ENCODE results near the gene NFAT5. TPM values are rescaled to one million over a fixed set of nuclear protein-coding genes. Genes with fewer than 3 reads are reported as not detected.

The NFAT5 gene
- total RNA-seq, 1 experiment from 2014 or later, result 21.0 TPM

- no peak overlapping the region for H4K8ac ChIP-seq (replicated peaks; ENCODE audit: insufficient read length, low read depth, low read length)
- H3K27ac Mint-ChIP-seq, result no peak overlapping the region
- H3K9me3 ChIP-seq (ENCODE audit: control insufficient read depth, low read depth, low read length), result no peaks in the 10 kb centered on the region
- H2BK120ac ChIP-seq (ENCODE audit: low read depth, low read length, poor library complexity, severe bottlenecking), result no peak overlapping the region
- no peak overlapping the region for H4K5ac ChIP-seq (ENCODE audit: insufficient read length, low read depth, low read length)
- DNase-seq, result no peak
- no peaks in the 10 kb centered on the region for H3K79me2 ChIP-seq (ENCODE audit: insufficient read depth, low read length)
- H3K4me1 ChIP-seq (ENCODE audit: insufficient read depth, low read length), result no peaks in the 10 kb centered on the region
- no peak overlapping the region for H2BK15ac ChIP-seq (ENCODE audit: low read depth, low read length)
- H3K23me2 ChIP-seq (ENCODE audit: insufficient read length, low read depth, low read length, poor library complexity, severe bottlenecking), result no peaks in the 10 kb centered on the region
- no peaks in the 10 kb centered on the region for H3K27me3 ChIP-seq (ENCODE audit: insufficient read depth, low read length)
- peaks cover 4 to 5% of the 10 kb centered on the region in 2 experiments; a peak in 3 of 4 replicates for H3K4me1 Mint-ChIP-seq
- H3K4me3 Mint-ChIP-seq, result no peak overlapping the region
- H2AFZ ChIP-seq (ENCODE audit: low read length), result no peak overlapping the region
- H4K20me1 ChIP-seq (ENCODE audit: control insufficient read depth, insufficient read depth, insufficient read length), result no peaks in the 10 kb centered on the region
- no peaks in the 10 kb centered on the region for H3K79me1 ChIP-seq (ENCODE audit: insufficient read depth, low read depth, low read length, poor library complexity, severe bottlenecking)
- H2BK20ac ChIP-seq (ENCODE audit: low read depth, low read length, poor library complexity, severe bottlenecking), result no peak overlapping the region
- WGBS (ENCODE audit: extremely low coverage, insufficient read length, low lambda C conversion rate), result no CpG with 5 or more reads among the region's 2 CpGs
- H3T11ph ChIP-seq (ENCODE audit: low read length), result no peak overlapping the region
- H2BK5ac ChIP-seq (ENCODE audit: insufficient read length, low read length), result no peak overlapping the region
- no peak overlapping the region for H3K4me2 ChIP-seq (ENCODE audit: insufficient read depth, insufficient read length, low read length)
- H3K27ac ChIP-seq (ENCODE audit: insufficient read length, low read depth, low read length), result no peak overlapping the region
- H3K23ac ChIP-seq (ENCODE audit: insufficient read length, low read depth, low read length), result no peak overlapping the region
- peaks cover 0 to 4% of the 10 kb centered on the region in 2 experiments; a peak in 3 of 5 replicates for H3K9me3 Mint-ChIP-seq
- no peak overlapping the region for H3K14ac ChIP-seq (ENCODE audit: insufficient read depth, low read length)
- no peak overlapping the region for H4K91ac ChIP-seq (ENCODE audit: insufficient read length, low read depth, low read length)
- H3K27me3 Mint-ChIP-seq (ENCODE audit: low read depth), result no peaks in the 10 kb centered on the region
- H3K36me3 Mint-ChIP-seq (ENCODE audit: insufficient read depth in 1 of 3, low read depth in 3 of 3), result peaks cover 1 to 4% (median 3%) of the 10 kb centered on the region in 3 experiments; a peak in 4 of 7 replicates
- H3K4ac ChIP-seq (ENCODE audit: low read depth, low read length), result no peak overlapping the region
- no peak overlapping the region for H3K18ac ChIP-seq (ENCODE audit: insufficient read length, low read depth, low read length)
- no peak overlapping the region for H2AK5ac ChIP-seq (ENCODE audit: insufficient read length, low read length)
- no peak overlapping the region for H3K9ac ChIP-seq (ENCODE audit: extremely low read depth, insufficient read length, low read length)
- no peak overlapping the region for H3K56ac ChIP-seq (ENCODE audit: insufficient read length, low read depth, low read length)
- H2BK12ac ChIP-seq (ENCODE audit: insufficient read length, low read depth, low read length), result no peak overlapping the region
- no peak for TF ChIP-seq CTCF (conservative IDR thresholded peaks at IDR 0.05)
Observed at GRCh38 chr16:69554495-69554894, 11.3 kb upstream of the NFAT5 start.

Data from H9 (cell line).